Measurements from ENCODE around the gene P2RY10.
"Not testable (repeated sequence)": the region's sequence is repeated elsewhere in the genome, so short reads cannot be mapped to it uniquely, and the experiment has no call there.

The P2RY10 gene

GRCh38 chrX:78945186-78945912 lies at the start of gene P2RY10:
P2RY10 (plus strand) TSS chrX:78945391; CDS start chrX:78960521, 15,130 bp downstream.
- FAIRE-seq (no peak), DNase-seq (ENCODE audit: insufficient read length, low spot score) (no peak)

- no peak for FAIRE-seq
These were observed 22.4 kb upstream of the P2RY10 start for GRCh38 chrX:78922754-78923153.

GRCh38 chrX:78923198-78924015 lies 21.8 kb upstream of the P2RY10 start:
- no peak for DNase-seq (ENCODE audit: insufficient read length, low spot score)
- FAIRE-seq = no peak

More at GRCh38 chrX:78922754-78923153, 22.4 kb upstream of the P2RY10 start:
- no peak for DNase-seq (ENCODE audit: insufficient read length, low spot score)

- no peak for DNase-seq (ENCODE audit: insufficient read length, low spot score)
These were observed 13.4 kb upstream of the P2RY10 start for GRCh38 chrX:78931814-78932213.

GRCh38 chrX:78934866-78935265 lies 10.3 kb upstream of the P2RY10 start:
- FAIRE-seq (no peak), DNase-seq (ENCODE audit: insufficient read length, low spot score) (no peak)

More at GRCh38 chrX:78931814-78932213, 13.4 kb upstream of the P2RY10 start:
- no peak for FAIRE-seq

GRCh38 chrX:78944351-78944750 lies 840 bp upstream of the P2RY10 start:
- FAIRE-seq = no peak

GRCh38 chrX:78946178-78946931 lies 1.2 kb downstream of the P2RY10 start:
- FAIRE-seq (no peak), DNase-seq (ENCODE audit: insufficient read length, low spot score) (no peak)

More at GRCh38 chrX:78944351-78944750, 840 bp upstream of the P2RY10 start:
- no peak for DNase-seq (ENCODE audit: insufficient read length, low spot score)

- FAIRE-seq = no peak
- no peak for DNase-seq (ENCODE audit: insufficient read length, low spot score)
These were observed 5.0 kb downstream of the P2RY10 start for GRCh38 chrX:78950009-78950835.

GRCh38 chrX:78957049-78957767 lies 12.0 kb downstream of the P2RY10 start:
- FAIRE-seq (no peak), DNase-seq (ENCODE audit: insufficient read length, low spot score) (no peak)

- DNase-seq (ENCODE audit: insufficient read length, low spot score) (no peak), FAIRE-seq (no peak)
These were observed 12.6 kb downstream of the P2RY10 start for GRCh38 chrX:78957768-78958130.

GRCh38 chrX:78958419-78959116 lies 13.4 kb downstream of the P2RY10 start:
- DNase-seq (ENCODE audit: insufficient read length, low spot score) = no peak
- no peak for FAIRE-seq

- DNase-seq (ENCODE audit: insufficient read length, low spot score) = no peak
- no peak for FAIRE-seq
These were observed 15.7 kb downstream of the P2RY10 start for GRCh38 chrX:78960888-78961287.

GRCh38 chrX:78964598-78964997 lies 19.4 kb downstream of the P2RY10 start:
- peak; percentile 42 for FAIRE-seq
- no peak for DNase-seq (ENCODE audit: insufficient read length, low spot score)

- no peak for DNase-seq (ENCODE audit: insufficient read length, low spot score)
- peak; percentile 44 for FAIRE-seq
These were observed 34.7 kb downstream of the P2RY10 start for GRCh38 chrX:78979789-78980464.

GRCh38 chrX:78989349-78989748 lies 44.2 kb downstream of the P2RY10 start:
- FAIRE-seq (no peak), DNase-seq (ENCODE audit: insufficient read length, low spot score) (no peak)

GRCh38 chrX:78997870-78998558 lies 52.8 kb downstream of the P2RY10 start:
- FAIRE-seq = no peak
- DNase-seq (ENCODE audit: insufficient read length, low spot score) = no peak

GRCh38 chrX:79007540-79007939 lies 62.3 kb downstream of the P2RY10 start:
- DNase-seq (ENCODE audit: insufficient read length, low spot score); FAIRE-seq: not testable (repeated sequence)

Measured in HTR-8/SVneo (cell line).